IPS-15b (cell line): ENCODE data around the gene DGKD.

Experiments
- H3K27me3 ChIP-seq: one replicate; pipeline ENCODE4 v1.6.1; 2013; ENCODE audit warnings: low read length; ENCODE audit not compliant: control insufficient read depth, insufficient read depth
- H3K36me3 ChIP-seq: one replicate; pipeline ENCODE4 v1.6.1; 2013; ENCODE audit warnings: low read length; ENCODE audit not compliant: control insufficient read depth, insufficient read depth
- H3K4me1 ChIP-seq: one replicate; pipeline ENCODE4 v1.6.1; 2013; ENCODE audit warnings: mild to moderate bottlenecking, low read length; ENCODE audit not compliant: control insufficient read depth, insufficient read depth
- H3K4me3 ChIP-seq: one replicate; pipeline ENCODE4 v1.5.1; 2013; ENCODE audit warnings: low read depth, low read length
- H3K9ac ChIP-seq: one replicate; pipeline ENCODE4 v1.6.1; 2013; ENCODE audit warnings: low read depth, mild to moderate bottlenecking, low read length
- H3K9me3 ChIP-seq: one replicate; pipeline ENCODE4 v1.6.1; 2013; ENCODE audit warnings: mild to moderate bottlenecking, low read length; ENCODE audit not compliant: control insufficient read depth, insufficient read depth

DGKD gene

GRCh38 chr2:233448220-233448559 lies 93.9 kb downstream of the DGKD start:
- Histone ChIP-seq H3K36me3 (peaks cover 7% of the 10 kb centered on the region), H3K4me3 (no peak overlapping the region), H3K9me3 (no peaks in the 10 kb centered on the region), H3K4me1 (peaks cover 2% of the 10 kb centered on the region), H3K27me3 (no peaks in the 10 kb centered on the region), H3K9ac (no peak overlapping the region)

DNA sequence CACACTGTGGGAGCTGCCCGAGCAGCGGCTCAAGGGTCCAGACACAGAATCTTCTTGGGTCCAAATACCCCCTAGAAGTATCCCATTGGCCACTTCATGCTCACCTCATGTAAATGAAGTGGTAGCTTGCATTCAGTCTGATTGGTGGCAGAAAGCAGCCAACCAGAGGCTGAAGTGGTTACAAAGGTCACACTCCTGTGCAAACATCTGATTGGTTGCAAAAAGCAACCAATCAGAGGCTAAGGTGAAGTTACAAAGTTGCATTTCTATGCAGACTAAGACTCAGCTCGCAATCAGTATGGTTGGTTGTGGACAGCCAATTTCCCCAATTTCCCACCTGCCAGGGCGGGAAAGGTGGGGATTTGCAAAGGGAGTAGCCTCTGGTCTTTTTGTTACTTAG lies 94.3 kb downstream of the DGKD start:
- Histone ChIP-seq H3K27me3 (no peaks in the 10 kb centered on the region), H3K9ac (no peak overlapping the region), H3K4me3 (peak overlapping the region; percentile 22), H3K4me1 (peaks cover 2% of the 10 kb centered on the region), H3K9me3 (no peaks in the 10 kb centered on the region), H3K36me3 (peaks cover 7% of the 10 kb centered on the region)

- H3K36me3 ChIP-seq = peaks cover 7% of the 10 kb centered on the region
- no peak overlapping the region for H3K9ac ChIP-seq
- no peaks in the 10 kb centered on the region for H3K27me3 ChIP-seq
- peaks cover 2% of the 10 kb centered on the region for H3K4me1 ChIP-seq
- H3K4me3 ChIP-seq = peak overlapping the region; percentile 22
- no peaks in the 10 kb centered on the region for H3K9me3 ChIP-seq
Measured at GRCh38 chr2:233449081-233449901, 95.0 kb downstream of the DGKD start.

DNA sequence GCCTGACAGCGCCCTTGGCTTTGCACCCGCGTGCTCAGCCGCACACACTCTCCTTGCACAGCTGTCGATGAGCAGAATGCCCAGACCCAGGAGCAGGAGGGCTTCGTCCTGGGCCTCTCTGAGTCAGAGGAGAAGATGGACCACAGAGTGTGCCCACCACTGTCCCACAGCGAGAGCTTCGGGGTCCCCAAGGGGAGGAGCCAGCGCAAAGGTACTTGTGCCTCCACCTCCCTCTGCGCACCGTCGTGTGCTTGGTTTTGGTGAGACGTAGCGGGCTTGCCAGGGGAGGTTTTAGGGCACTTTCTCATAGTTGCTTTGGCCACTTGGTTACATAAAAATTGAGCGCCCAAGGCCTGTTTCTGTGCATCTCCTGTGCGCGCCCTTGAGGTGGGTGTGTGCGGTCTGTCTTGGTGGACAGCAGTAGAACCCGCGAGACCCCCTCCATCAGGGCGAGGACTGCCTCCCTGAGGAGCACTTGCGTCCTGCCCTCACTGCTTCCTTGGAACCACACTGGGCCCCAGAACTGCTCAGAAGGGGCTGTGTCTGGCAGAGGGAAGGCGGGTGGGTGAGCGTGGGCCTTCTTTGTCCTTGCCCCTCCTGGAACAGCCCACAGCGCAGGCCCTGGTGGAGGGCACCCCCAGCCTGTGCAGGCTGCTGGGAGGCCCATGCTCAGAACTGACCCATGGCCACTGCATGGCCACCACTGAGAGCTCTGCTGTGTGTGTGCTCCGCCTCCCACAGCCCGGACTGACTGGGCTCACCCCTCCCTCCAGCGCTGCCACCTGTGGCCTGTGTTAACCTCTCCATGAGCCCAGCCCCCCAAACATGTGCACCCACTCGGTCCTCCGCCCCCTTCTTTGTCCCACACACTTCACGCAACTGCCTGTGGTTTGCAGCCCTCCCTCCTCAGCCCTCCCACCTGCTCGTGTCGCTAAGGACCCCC lies 95.9 kb downstream of the DGKD start:
- H3K36me3 ChIP-seq = peaks cover 10% of the 10 kb centered on the region
- H3K27me3 ChIP-seq = no peaks in the 10 kb centered on the region
- H3K9ac ChIP-seq = no peak overlapping the region
- peaks cover 2% of the 10 kb centered on the region for H3K4me1 ChIP-seq
- no peaks in the 10 kb centered on the region for H3K9me3 ChIP-seq
- no peak overlapping the region for H3K4me3 ChIP-seq

- H3K9ac ChIP-seq = no peak overlapping the region
- peaks cover 2% of the 10 kb centered on the region for H3K4me1 ChIP-seq
- peaks cover 15% of the 10 kb centered on the region for H3K36me3 ChIP-seq
- H3K4me3 ChIP-seq = no peak overlapping the region
- no peaks in the 10 kb centered on the region for H3K27me3 ChIP-seq
- no peaks in the 10 kb centered on the region for H3K9me3 ChIP-seq
Measured at GRCh38 chr2:233450864-233451575, 96.7 kb downstream of the DGKD start.

- Histone ChIP-seq H3K4me3 (no peak overlapping the region), H3K9ac (no peak overlapping the region), H3K36me3 (peaks cover 13% of the 10 kb centered on the region), H3K4me1 (peaks cover 2% of the 10 kb centered on the region), H3K27me3 (no peaks in the 10 kb centered on the region), H3K9me3 (no peaks in the 10 kb centered on the region)
Measured at GRCh38 chr2:233451950-233452349, 97.7 kb downstream of the DGKD start.

DNA sequence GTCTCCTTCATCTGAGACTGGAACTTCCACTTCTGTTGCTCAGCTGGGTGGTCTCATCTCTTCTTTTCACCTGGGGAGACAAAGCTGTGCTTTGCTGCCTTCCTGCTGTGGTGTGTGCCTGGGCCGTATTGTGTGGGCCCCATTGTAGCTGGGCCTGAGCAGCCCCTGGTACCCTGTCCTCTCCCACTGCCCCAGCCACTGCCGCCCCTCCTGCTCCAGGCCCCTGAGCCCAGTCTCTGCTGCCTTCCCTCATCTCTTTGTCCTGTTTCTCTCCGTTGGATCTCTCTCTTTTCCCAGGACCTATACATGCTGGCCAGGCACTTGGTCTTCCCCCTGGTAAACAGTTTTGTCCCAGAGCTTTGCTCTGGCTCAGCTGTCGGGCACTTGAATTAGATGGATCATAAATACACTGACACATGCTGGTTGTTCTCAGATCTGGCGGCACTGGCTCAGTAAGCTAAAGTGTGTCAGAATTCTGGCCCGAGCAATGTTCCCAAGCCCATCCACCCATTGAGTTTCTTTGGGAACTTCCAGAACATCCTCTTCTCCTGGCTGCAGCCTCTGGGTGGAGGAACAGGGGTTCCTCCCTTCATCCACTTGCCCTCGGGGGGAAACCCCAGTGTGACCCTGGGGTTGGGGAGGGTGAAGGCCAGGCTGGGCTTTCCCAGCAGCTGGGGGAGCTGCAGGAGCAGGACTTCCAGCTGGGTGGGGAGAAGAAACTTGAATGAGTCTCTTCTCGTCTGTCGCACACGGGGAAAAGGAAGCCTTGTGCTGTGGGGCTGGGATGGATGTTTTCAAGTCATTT lies 99.0 kb downstream of the DGKD start:
- Histone ChIP-seq H3K27me3 (no peaks in the 10 kb centered on the region), H3K36me3 (peaks cover 18% of the 10 kb centered on the region), H3K4me3 (no peak overlapping the region), H3K9me3 (no peaks in the 10 kb centered on the region), H3K4me1 (peaks cover 2% of the 10 kb centered on the region), H3K9ac (no peak overlapping the region)

GRCh38 chr2:233453916-233454315 lies 99.6 kb downstream of the DGKD start:
- H3K36me3 ChIP-seq = peaks cover 18% of the 10 kb centered on the region
- no peaks in the 10 kb centered on the region for H3K4me1 ChIP-seq
- no peaks in the 10 kb centered on the region for H3K27me3 ChIP-seq
- H3K9ac ChIP-seq = no peak overlapping the region
- no peak overlapping the region for H3K4me3 ChIP-seq
- H3K9me3 ChIP-seq = no peaks in the 10 kb centered on the region

- Histone ChIP-seq H3K36me3 (peaks cover 18% of the 10 kb centered on the region), H3K9me3 (no peaks in the 10 kb centered on the region), H3K4me1 (no peaks in the 10 kb centered on the region), H3K4me3 (no peak overlapping the region), H3K9ac (no peak overlapping the region), H3K27me3 (no peaks in the 10 kb centered on the region)
Measured at GRCh38 chr2:233455006-233455405, 100.7 kb downstream of the DGKD start.

DNA sequence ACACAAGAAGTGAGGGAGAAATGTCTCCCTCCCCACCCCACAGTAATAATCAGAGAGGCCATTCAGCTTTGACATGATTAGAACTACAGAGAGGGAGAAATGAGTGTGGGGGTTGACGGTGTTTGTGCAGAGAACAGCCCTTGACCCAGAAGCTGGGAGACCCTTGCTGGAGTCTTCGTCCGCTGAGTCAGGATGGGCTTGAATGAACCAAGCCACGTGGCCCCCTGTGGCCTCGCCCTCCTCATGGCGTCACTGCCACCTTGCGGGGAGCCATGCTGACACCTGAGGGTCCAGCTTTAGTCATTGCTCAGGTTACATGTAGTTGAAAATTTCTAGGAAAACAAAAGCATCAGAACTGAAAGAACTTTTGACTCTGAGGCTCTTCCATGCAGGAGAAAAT lies 101.2 kb downstream of the DGKD start:
- H3K9me3 ChIP-seq = no peaks in the 10 kb centered on the region
- H3K9ac ChIP-seq = no peak overlapping the region
- no peak overlapping the region for H3K4me3 ChIP-seq
- H3K36me3 ChIP-seq = peaks cover 16% of the 10 kb centered on the region
- no peaks in the 10 kb centered on the region for H3K4me1 ChIP-seq
- H3K27me3 ChIP-seq = no peaks in the 10 kb centered on the region

- no peaks in the 10 kb centered on the region for H3K27me3 ChIP-seq
- H3K9ac ChIP-seq = no peak overlapping the region
- H3K4me1 ChIP-seq = no peaks in the 10 kb centered on the region
- no peaks in the 10 kb centered on the region for H3K9me3 ChIP-seq
- H3K4me3 ChIP-seq = no peak overlapping the region
- H3K36me3 ChIP-seq = peaks cover 14% of the 10 kb centered on the region
Measured at GRCh38 chr2:233456111-233456510, 101.8 kb downstream of the DGKD start.
